ENCODE data around the gene IL25. TPM values are rescaled to one million over a fixed set of nuclear protein-coding genes. Genes with fewer than 3 reads are reported as not detected.

Gene IL25
- total RNA-seq, 1 experiment from 2014 or later = not detected

DNA sequence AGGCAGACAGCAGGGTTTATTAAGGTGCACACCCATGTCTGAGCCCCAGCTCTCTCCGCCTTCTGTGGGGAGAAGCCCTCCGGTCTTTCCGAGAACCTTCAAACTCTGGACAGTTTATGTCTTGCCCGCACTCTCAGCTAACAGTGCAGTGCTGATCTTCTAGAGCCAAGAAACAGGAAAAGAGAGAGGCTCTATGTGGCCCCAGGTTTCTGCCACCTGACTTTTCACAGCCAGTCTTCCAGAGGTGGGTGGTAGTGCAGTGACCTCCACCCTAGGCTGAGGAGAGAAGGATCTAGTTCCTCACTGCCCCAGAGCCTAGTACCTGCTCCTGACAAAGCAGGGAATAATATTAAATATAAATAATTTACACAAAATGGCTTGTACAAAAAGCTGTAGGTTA is 15.9 kb upstream of the IL25 start:
- TF ChIP-seq, protein P1, sequence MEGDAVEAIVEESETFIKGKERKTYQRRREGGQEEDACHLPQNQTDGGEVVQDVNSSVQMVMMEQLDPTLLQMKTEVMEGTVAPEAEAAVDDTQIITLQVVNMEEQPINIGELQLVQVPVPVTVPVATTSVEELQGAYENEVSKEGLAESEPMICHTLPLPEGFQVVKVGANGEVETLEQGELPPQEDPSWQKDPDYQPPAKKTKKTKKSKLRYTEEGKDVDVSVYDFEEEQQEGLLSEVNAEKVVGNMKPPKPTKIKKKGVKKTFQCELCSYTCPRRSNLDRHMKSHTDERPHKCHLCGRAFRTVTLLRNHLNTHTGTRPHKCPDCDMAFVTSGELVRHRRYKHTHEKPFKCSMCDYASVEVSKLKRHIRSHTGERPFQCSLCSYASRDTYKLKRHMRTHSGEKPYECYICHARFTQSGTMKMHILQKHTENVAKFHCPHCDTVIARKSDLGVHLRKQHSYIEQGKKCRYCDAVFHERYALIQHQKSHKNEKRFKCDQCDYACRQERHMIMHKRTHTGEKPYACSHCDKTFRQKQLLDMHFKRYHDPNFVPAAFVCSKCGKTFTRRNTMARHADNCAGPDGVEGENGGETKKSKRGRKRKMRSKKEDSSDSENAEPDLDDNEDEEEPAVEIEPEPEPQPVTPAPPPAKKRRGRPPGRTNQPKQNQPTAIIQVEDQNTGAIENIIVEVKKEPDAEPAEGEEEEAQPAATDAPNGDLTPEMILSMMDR (IDR thresholded peaks at IDR 0.05; ENCODE audit: insufficient read depth in 1 of 2, low read depth in 1 of 2, low read length in 1 of 2, severe bottlenecking in 1 of 2, unreplicated experiment in 1 of 2) = no peak
- H3K4me1 Mint-ChIP-seq (ENCODE audit: low read depth, unreplicated experiment) = peaks cover 6% of the 10 kb centered on the region
- 0 out of 2 replicates have a peak, but pooled peaks cover 3% of the 10 kb centered on the region for H3K4me1 ChIP-seq
- no peaks in the 10 kb centered on the region for H3K36me3 Mint-ChIP-seq (ENCODE audit: insufficient read depth, unreplicated experiment)
- intact Hi-C loops (cut with micrococcal nuclease; ENCODE audit: unreplicated experiment) = no loop called here
- peaks cover 14% of the 10 kb centered on the region for H3K27me3 Mint-ChIP-seq (ENCODE audit: insufficient read depth, unreplicated experiment)
- no peaks in the 10 kb centered on the region for H3K9me3 Mint-ChIP-seq (ENCODE audit: unreplicated experiment)
- POLR2A ChIA-PET = no interaction called here
- CTCF ChIA-PET = no interaction called here
- no TSS peak for BruUV-seq (replicated peaks)
- H3K4me3 Mint-ChIP-seq (ENCODE audit: unreplicated experiment) = no peak overlapping the region
- no peak for DNase-seq
- H3K27me3 ChIP-seq (replicated peaks; ENCODE audit: control insufficient read depth, insufficient read depth, low read length) = no peaks in the 10 kb centered on the region
- no peak overlapping the region for H3K4me3 ChIP-seq (ENCODE audit: low read depth, low read length)
- H3K27ac Mint-ChIP-seq (ENCODE audit: unreplicated experiment) = no peak overlapping the region
- no peaks in the 10 kb centered on the region for H3K9me3 ChIP-seq
- no peaks in the 10 kb centered on the region for H3K36me3 ChIP-seq (ENCODE audit: control insufficient read depth, insufficient read depth, low read length)

DNA sequence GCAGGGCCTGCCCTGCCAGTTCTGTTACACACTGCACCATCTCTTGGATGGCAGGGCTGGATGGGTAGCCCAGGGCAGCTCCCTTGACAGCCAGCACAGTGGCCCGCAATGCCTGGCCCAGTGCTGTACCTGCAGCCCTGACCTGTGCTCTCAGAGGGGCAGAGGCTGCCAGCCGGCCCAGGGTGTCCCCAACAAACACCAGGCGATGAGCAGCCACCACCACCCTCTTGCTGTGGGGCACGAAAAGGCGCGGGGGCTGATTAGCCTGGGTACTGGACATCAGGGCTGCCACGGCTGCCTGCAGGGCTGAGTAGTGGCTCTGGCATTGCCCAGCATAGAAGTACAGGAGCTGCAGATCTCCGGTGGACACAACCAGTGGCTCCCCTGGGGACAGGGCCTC is 15.3 kb upstream of the IL25 start:
- Mint-ChIP-seq H3K4me3 (ENCODE audit: unreplicated experiment) (no peak overlapping the region), H3K27me3 (ENCODE audit: insufficient read depth, unreplicated experiment) (peaks cover 14% of the 10 kb centered on the region), H3K36me3 (ENCODE audit: insufficient read depth, unreplicated experiment) (no peaks in the 10 kb centered on the region), H3K9me3 (ENCODE audit: unreplicated experiment) (no peaks in the 10 kb centered on the region), H3K27ac (ENCODE audit: unreplicated experiment) (no peak overlapping the region), H3K4me1 (ENCODE audit: low read depth, unreplicated experiment) (peaks cover 6% of the 10 kb centered on the region)
- POLR2A ChIA-PET = no interaction called here
- intact Hi-C loops (cut with micrococcal nuclease; ENCODE audit: unreplicated experiment) = no loop called here
- TF ChIP-seq, protein P1 (IDR thresholded peaks at IDR 0.05; ENCODE audit: insufficient read depth in 1 of 2, low read depth in 1 of 2, low read length in 1 of 2, severe bottlenecking in 1 of 2, unreplicated experiment in 1 of 2) = no peak
- BruUV-seq (replicated peaks) = no TSS peak
- CTCF ChIA-PET = interaction anchor here (1.2 kb wide), 1 partner anchor 12 kb away, joined by 3 read pairs; no protein-coding TSS in a partner anchor
- no peak for DNase-seq
- no peak overlapping the region for H3K4me3 ChIP-seq (ENCODE audit: low read depth, low read length)
- H3K36me3 ChIP-seq (ENCODE audit: control insufficient read depth, insufficient read depth, low read length) = no peaks in the 10 kb centered on the region
- no peaks in the 10 kb centered on the region for H3K27me3 ChIP-seq (replicated peaks; ENCODE audit: control insufficient read depth, insufficient read depth, low read length)
- no peaks in the 10 kb centered on the region for H3K9me3 ChIP-seq
- 0 out of 2 replicates have a peak, but pooled peaks cover under 1% of the 10 kb centered on the region for H3K4me1 ChIP-seq

DNA sequence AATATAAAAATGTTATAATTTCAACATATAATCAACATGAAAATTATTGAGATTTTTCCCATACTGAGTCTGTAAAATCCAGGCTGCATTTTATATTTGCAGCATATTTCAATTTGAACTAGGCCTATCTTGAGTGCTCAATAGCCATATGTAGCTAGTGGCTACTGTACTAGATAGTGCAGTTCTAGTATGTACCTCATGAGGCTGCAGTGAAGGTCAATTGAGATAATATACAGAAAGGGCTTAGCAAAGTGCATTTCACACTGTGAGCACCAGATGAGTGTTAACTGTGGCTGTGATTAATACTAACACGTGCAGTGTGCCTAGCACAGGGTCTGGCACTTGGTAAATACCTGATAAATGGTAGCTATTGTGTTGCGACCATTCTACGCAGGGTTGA is 14.6 kb upstream of the IL25 start:
- CTCF ChIA-PET = interaction anchor here (1.2 kb wide), 1 partner anchor 13 kb away, joined by 3 read pairs; no protein-coding TSS in a partner anchor
- Histone ChIP-seq H3K4me1 (no peaks in the 10 kb centered on the region), H3K9me3 (no peaks in the 10 kb centered on the region), H3K27me3 (replicated peaks; ENCODE audit: control insufficient read depth, insufficient read depth, low read length) (no peaks in the 10 kb centered on the region), H3K4me3 (ENCODE audit: low read depth, low read length) (no peak overlapping the region), H3K36me3 (ENCODE audit: control insufficient read depth, insufficient read depth, low read length) (no peaks in the 10 kb centered on the region)
- Mint-ChIP-seq H3K4me1 (ENCODE audit: low read depth, unreplicated experiment) (peaks cover 5% of the 10 kb centered on the region), H3K4me3 (ENCODE audit: unreplicated experiment) (no peak overlapping the region), H3K36me3 (ENCODE audit: insufficient read depth, unreplicated experiment) (no peaks in the 10 kb centered on the region), H3K9me3 (ENCODE audit: unreplicated experiment) (no peaks in the 10 kb centered on the region), H3K27ac (ENCODE audit: unreplicated experiment) (no peak overlapping the region), H3K27me3 (ENCODE audit: insufficient read depth, unreplicated experiment) (peaks cover 14% of the 10 kb centered on the region)
- TF ChIP-seq, protein P1 (IDR thresholded peaks at IDR 0.05; ENCODE audit: insufficient read depth in 1 of 2, low read depth in 1 of 2, low read length in 1 of 2, severe bottlenecking in 1 of 2, unreplicated experiment in 1 of 2) = no peak
- intact Hi-C loops (cut with micrococcal nuclease; ENCODE audit: unreplicated experiment) = no loop called here
- no TSS peak for BruUV-seq (replicated peaks)
- DNase-seq = no peak
- POLR2A ChIA-PET = no interaction called here

Measured in Caco-2 (cell line).